Stimulated activated CD4-positive, alpha-beta T cell treated with anti-CD3 and anti-CD28 coated beads, Interleukin-4, amount 100 ng/mL, for 48 hours (primary cell): ENCODE results near the gene CMTM3.
"Not testable (repeated sequence)": the region's sequence is repeated elsewhere in the genome, so short reads cannot be mapped to it uniquely, and the experiment has no call there.

ENCODE experiments used
- DNase-seq, 2 donors: peaks; one replicate each; pipeline ENCODE4 v3.0.0-alpha.2; 2020; ENCODE audit warnings: low read depth in 2 of 2

The CMTM3 gene, protein sequence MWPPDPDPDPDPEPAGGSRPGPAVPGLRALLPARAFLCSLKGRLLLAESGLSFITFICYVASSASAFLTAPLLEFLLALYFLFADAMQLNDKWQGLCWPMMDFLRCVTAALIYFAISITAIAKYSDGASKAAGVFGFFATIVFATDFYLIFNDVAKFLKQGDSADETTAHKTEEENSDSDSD

DNA sequence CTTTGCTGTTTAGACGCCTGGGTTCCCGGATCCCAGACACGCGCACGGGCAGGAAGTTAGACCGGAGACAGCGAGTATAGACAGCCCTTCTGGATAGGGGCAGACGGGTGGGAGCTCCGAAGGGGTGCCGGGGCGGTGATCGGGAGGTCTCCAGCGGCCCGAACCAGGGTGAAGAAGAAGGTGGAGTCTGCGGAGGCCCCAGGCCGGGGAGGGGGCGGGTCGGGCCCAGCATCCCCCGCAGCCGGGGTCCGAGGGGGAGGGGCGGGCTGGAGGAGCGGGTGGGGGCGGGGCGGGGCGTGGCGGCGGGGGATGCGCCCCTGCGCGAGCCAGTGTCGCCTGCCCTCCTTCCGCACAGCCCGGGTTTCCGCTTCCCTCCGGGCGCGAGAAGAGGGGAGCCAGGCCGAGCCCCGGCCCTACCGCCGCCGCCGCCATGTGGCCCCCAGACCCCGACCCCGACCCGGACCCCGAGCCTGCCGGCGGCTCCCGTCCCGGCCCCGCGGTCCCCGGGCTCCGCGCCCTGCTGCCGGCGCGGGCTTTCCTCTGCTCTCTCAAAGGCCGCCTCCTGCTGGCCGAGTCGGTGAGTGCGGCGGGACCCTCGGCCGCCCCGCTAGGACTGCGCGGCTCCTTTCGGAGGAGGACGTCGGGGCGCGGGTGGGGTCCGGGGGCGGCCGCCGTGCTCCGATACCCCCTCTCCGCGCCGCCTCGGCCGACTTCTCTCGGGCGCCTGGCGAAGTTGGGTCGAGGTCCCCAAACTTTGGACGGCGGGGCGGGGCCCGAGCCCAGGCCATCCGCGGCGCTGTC, at the start of gene CMTM3:
Gene CMTM3, plus strand, starts transcription at position 329 of the 801 bp plus-strand sequence. Its CDS starts 102 bp downstream, at position 431.
- DNase-seq, result peak; percentile 68 to 70

DNA sequence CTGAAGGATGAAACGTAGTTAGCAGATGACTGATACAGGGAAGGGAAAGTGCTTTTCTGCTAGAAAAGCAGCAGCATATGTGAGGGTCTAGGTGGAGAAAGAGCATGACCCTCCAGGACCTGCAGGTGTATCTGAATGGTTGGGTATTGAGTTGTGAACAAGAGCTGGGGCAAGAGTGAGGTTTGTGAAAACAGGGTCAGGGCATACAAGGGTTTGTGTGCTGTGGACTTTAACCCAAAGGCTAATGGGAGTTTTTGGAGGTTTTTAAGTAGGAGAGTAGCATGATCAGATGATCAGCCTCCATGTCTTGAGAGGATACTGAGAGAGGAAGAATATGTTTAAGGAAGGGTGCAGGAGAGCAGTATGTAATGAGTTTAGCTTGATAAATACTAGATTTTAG, 44.4 kb upstream of the CMTM3 start:
- no peak for DNase-seq

DNA sequence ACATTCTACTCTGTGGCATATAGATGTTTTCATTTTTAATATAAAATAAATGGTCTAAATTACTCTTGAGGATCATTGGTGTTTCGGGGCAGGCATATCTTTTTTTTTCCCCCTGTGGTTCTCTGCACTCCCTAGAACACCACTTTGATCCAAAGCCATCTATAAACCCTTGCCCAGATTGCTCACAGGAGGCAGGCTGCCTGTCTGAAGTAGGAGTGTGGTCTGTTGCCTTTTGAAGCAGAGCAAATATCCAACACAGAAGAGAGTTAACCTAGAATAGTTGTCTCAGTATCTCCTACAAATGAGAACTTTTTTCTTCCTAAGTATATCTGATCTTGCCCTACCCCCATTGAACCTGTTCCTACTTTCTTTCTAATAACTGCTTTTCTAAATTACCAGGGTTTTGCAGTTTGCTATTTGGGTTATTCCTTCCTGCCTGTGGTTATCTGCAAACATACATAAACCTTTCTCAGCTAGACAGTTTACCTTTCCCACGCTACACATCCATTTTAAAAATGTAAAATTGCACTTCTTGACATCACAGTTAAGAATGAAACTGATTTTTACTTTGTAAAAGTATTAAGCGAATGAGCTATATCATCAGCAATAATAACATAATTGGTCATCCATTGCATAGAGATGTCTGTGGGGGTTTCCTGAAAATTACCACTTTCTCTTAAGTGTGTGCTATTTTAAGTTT, 43.0 kb upstream of the CMTM3 start:
- DNase-seq, result no peak

DNA sequence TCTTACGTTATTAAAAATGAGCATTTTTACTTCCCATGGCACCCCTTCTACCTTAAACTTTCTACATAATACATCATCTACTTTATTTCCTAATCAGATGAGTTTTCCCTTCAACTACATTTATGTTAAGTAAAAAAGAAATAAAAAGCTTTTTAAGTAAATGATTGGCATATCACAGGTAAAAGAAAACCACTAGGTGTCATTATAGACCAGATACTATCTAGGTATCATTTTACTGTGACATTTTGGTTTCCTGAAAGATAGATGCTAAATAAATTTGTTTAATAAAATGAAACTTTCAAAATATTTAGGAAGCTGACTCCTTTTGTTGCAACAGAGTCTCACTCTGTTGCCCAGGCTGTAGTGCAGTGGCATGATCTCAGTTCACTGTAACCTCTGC, 42.1 kb upstream of the CMTM3 start:
- DNase-seq, result no peak

DNA sequence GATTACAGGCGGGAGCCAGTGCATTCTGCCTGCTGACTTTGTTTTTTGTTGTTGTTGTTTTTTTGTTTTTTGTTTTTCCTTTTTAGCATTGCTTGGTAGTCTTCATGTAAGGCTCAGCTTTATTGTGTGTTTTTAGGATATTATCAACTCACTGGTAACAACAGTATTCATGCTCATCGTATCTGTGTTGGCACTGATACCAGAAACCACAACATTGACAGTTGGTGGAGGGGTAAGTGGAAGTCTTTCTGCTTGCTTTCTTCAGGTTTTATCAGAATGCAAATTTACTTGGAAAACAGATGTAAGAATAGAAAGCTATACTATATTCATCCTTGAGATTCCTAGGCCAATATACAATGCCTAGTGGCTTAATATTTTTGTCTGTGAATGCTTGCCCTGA, 41.5 kb upstream of the CMTM3 start:
- DNase-seq, result no peak

DNA sequence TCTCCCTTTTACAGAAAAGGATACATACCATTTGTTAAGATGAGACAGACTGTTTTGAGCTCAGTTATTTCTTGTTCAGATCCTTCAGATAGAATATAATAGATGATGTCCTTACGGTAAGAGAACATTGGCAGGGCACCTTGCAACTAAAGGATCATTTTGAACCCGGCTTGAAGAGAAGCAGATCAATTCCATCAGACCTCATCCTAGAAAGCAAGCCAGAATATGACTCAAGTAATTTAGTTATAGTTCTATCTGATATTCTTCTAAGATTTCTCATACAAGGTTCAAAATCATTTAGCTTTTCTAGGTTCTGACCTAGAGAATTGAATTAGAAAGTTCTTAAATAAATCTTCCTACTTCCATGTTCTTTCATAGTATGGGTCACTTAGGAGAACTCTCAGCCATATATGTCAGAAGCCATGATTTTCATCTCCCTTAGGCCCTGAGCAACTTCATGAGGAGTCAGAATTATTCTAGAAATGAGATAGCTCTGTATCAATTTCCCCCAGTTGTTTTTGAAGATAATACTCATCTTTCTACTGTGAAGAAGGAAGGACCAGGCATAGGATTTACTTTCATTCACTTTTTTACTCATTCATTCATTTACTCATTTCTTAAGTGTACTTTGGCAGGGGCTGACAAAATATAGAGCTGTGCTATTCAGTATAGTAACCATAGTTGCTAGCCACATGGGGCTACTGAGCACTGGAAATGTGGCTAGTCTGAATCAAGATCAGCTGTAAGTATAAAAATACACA, 40.8 kb upstream of the CMTM3 start:
- no peak for DNase-seq

DNA sequence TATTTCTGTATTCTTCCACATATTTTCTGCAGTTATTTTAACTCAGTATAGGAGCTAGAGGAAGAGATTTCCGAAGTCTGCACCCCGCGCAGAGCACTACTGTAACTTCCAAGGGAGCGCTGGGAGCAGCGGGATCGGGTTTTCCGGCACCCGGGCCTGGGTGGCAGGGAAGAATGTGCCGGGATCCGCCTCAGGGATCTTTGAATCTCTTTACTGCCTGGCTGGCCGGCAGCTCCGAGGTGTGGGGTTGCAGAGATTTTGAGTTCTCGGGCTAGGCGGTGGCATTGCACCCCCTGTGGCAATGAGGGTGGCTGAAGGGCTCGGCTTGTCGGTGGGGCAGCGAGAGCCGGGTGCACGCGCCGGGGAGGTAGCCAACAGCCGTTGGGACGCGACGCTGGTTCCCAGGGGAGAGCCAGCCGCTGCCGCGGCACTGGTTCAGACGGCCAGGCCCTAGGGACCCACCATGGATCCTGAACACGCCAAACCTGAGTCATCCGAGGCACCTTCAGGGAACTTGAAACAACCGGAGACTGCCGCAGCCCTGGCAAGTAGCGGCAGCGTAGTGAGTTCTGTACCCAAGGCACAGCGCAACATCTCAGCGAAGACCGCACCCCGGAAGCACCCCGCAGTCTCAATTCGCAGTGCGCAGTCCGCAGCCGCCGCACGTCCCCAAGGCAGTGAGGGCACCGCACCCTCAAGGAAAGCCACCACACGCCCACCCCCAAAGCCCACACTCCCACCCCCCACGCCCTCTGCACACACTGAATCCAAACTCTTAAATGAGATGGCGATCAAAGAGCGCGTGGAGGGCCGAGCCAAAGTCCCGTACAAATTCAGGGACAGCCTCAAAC, 38.2 kb upstream of the CMTM3 start, which contains the start of gene CMTM1:
Gene CMTM1, plus strand, starts transcription at position 389 of the 851 bp plus-strand sequence. Its CDS starts 75 bp downstream, at position 464.
- no peak for DNase-seq

DNA sequence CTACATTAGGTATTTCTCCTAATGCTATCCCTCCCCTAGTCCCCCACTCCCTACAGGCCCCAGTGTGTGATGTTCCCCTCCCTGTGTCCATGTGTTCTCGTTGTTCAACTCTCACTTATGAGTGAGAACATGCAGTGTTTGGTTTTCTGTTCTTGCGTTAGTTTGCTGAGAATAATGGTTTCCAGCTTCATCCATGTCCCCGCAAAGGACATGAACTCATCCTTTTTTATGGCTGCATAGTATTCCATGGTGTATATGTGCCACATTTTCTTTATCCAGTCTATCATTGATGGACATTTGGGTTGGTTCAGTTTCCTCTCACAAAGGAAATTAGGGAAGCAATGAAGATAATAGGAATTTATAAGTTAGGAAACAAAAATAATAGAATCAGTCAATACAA, 37.2 kb upstream of the CMTM3 start:
- DNase-seq, result not testable (repeated sequence)

DNA sequence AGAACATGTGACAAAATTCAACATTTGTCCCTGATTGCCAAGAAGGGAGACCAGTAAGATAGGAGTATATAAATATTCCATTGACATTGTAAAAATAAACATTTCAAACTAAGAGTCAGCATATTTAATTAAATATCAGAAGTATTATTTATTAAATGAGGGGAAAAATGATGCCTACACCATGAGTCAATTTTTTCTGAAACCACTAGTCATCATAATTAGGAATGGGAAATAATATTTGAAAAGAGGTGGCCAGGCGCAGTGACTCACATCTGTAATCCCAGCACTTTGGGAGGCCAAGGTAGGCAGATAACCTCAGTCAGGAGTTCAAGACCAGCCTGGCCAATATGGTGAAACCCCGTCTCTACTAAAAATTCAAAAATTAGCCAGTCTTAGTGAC, 36.1 kb upstream of the CMTM3 start:
- no peak for DNase-seq

DNA sequence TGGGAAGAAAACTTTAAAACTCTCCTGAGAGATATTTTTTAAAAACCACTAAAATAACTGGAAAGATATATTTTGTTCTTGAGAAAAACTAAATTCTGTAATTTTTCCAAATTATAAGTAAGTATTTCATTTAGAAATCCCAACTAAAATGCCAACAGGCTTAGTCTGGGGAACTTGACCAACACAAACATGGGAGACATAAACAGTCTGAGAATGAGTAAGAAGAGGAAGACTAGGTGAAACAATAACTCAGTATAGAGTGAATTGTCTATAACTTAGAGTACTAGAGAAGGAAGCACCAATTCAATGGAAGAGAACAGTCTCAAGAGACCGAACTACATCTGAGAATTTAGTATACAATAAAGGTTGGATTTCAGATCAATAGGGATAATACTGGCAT, 35.4 kb upstream of the CMTM3 start:
- DNase-seq, result no peak

DNA sequence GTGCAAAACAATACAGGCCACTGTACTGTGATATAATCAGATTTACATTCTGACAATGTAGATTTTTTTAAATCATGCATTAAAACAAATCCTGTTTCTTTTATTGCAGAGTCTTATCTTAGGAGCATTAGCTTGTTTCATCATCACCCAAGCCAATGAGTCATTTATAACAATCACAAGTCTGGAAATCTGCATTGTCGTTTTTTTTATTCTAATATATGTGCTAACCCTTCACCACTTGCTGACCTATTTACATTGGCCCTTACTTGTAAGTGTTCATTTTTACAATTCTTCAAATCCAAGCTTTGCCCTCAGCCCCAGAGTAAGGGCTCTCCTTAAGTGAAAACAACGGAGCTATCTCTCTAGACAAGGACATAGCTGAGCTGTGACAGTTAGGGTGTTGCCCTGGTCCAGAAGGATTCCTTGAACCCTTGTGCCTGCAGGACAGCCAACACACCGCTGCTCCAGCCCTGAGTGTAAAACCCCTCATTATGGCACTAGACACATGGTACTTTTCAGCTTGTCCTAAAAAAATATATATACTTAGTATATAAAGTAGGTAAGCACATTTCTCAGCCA, 34.6 kb upstream of the CMTM3 start:
- no peak for DNase-seq

DNA sequence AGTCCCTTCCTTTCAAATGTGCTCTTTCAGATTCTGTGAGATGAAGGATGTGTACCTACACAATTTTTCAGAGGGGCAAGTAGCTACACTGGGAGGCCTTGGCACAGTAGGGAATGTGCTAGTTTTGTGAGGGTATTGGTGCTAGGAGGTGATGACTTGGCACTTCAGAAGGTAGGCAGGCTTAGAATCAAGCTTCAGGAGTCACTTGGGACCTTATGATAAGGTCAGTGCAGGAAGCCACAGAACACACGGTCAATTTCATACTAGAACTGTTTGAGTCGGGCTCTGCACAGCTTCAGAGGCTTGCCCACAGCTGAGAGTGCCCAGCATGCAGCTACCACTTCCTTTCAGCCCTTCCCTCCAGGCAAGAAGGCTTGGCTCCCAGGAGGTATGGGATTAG, 32.1 kb upstream of the CMTM3 start:
- no peak for DNase-seq

DNA sequence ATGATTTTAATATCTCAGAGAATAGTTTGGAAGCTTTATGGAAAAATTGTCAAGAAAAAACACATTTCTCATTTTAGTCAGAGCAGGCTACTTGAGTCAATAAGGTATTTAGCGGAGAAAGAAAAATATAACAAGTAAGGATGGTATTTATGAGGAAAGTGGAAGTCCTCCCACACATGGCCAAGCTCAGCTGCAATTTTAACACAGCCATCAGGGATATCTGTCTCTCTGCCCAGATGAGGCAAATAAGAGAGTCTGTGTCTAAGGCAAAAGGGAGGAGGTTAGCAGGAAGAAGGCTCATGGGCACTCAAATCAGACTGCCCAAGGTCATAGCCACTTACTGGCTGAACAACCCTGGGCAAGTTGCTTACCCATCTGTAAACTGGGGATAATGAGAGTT, 30.4 kb upstream of the CMTM3 start:
- DNase-seq, result no peak

DNA sequence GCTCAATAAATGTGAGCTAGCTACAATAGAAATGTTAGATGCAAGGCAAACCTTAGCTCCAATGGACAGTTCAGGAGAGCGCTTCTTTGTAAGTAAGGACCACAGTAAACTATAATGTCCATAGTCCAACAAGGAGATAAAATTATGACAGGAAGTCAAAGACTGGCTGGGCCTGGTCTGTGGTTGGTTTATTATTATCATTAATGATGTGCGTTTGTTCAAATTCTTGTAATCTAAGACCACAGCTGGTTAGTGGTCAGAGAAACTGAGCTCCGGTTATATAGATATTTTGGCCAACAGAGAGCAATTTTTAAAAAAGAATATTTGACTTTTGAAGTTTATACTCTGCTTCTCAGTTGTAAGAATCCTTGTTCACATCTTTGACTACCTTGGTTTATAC, 30.0 kb upstream of the CMTM3 start:
- no peak for DNase-seq

DNA sequence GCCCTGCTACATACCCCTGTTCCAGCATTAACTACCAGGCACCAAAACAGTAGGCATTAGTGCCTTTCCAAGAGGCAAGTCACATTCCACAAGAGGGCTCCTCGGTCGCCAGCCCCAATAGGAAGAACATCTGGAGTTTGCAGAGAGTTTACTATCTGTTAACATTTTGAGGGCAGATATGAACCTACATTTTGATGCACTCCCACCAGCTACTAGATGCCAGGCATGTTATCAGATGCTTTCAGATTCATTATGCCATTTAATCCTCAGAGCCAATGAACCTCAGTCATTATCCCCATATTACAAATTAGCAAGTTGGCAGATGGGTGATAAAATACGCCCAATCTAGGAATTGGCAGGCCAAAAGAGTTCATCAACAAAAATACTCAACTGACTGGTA, 29.4 kb upstream of the CMTM3 start:
- no peak for DNase-seq

DNA sequence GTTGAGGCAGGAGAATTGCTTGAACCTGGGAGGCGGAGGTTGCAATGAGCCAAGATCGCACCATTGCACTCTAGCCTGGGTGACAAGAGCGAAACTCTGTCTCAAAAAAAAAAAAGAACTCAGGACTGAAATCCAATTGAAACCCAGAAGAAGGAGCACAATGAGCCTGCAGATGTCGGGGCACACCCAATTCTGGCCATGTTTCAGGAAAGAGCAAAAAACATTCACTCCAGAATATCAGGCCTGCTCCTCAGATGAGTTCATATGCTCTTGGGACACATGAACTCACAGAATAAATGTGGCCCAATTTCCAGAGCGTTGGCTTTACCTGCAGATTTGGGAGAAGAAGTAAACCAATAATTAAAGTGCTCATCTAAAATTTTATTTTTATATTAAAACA, 28.2 kb upstream of the CMTM3 start:
- no peak for DNase-seq

DNA sequence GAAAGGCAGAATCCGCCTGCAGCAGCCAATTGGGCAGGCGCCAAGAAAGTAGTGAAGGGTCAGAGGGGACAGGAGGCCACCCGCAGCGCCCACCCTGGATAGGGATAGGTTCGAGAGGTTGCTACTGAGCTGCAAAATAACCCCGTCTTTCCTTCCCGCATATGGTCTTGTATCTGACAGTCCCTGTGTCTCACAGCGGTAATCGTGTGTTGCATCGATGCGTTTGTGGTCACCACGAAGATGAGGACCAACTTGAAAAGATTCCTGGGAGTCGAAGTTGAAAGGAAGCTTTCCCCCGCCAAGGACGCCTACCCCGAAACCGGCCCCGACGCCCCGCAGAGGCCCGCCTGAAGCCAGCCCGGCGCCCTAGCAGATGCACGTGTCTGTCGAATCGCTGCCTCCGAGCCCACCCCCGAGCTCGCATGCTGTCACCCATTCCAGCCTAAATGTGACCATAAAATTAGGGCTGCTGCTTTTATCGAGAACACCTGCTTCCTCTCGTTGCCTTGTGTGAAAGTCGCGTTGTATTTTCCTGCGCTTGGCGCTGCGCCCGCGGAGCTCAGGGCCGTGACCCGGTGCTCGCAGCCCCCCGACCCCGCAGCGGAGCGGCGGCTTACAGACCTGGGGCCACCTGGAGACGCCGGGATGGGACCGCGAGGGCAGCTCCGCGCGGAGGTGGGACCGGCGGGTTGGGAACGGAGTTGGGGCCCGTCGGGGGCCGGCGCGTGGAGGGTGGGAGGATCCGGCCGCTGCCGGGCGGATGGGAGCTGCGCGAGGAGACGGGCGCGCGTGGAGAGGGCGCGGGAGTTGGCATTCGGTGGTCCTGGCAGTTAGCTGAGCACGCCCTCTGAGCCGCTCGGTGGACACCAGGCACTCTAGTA, 25.6 kb upstream of the CMTM3 start, which contains the start of gene CMTM2:
Gene CMTM2, plus strand, starts transcription at position 813 of the 881 bp plus-strand sequence. CDS start 145 bp downstream, outside the sequence.
- no peak for DNase-seq

DNA sequence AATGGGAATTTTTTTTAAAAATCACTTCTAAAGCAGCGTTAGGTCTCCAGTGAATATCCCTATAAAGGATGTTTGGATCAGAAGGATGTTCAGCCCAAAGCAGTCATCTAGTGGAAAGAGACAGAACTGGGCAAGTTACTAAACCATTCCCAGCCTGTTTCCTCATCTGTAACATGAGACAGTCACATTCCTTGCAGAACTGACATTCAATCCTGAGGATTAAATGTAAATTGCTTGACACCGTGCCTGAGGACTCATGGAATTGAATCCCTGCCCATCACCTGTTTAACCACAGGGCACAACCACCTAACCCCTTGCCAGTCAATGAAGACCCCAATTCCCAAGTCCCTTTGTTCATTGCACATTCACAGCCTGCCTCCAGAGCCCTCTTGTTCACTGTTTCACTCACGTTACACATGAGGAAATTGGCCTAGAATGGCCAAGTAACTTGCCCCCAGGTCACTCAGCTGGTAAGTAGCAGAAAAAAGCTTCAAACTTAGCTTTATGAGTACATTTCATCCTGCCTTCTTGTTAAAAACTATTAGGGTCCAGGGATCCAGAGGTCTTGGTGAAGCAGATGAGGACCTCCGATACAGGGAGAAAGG, 23.8 kb upstream of the CMTM3 start:
- no peak for DNase-seq
